MM.1S (cell line): ENCODE data around the gene LRIG2.

Experiments
- CTCF ChIP-seq: fragments of 300-600 bp; sonication (generic); IDR thresholded peaks from 2 replicates; pipeline ENCODE4 v1.5.1; 2016; ENCODE audit warnings: antibody characterized with exemption, low read length, mixed read lengths
- EZH2 ChIP-seq: fragments of 300-600 bp; sonication (generic); optimal IDR thresholded peaks from 2 replicates; pipeline ENCODE3; 2017; ENCODE audit warnings: low read depth, mild to moderate bottlenecking, antibody characterized with exemption, low read length, mixed read lengths
- EZH2phosphoT487 ChIP-seq: fragments of 300-600 bp; sonication (generic); IDR thresholded peaks from 2 replicates; pipeline ENCODE4 v1.6.1; 2018; ENCODE audit warnings: antibody characterized with exemption, low read length

GRCh38 chr1:113178522-113178921, 105.5 kb downstream of the LRIG2 start:
- TF ChIP-seq EZH2 = no peak
- TF ChIP-seq CTCF = no peak
- no peak for TF ChIP-seq EZH2phosphoT487
